ENCODE measurements around the gene ZC3H4. TPM values are rescaled to one million over a fixed set of nuclear protein-coding genes. Genes with fewer than 3 reads are reported as not detected.

Gene ZC3H4
- total and polyA plus RNA-seq, 9 of the 15 experiments (the other 6 are each of a cell fraction or from before 2014, with no cell fraction given): 2.2 to 75.6 (median 18.3) TPM

DNA sequence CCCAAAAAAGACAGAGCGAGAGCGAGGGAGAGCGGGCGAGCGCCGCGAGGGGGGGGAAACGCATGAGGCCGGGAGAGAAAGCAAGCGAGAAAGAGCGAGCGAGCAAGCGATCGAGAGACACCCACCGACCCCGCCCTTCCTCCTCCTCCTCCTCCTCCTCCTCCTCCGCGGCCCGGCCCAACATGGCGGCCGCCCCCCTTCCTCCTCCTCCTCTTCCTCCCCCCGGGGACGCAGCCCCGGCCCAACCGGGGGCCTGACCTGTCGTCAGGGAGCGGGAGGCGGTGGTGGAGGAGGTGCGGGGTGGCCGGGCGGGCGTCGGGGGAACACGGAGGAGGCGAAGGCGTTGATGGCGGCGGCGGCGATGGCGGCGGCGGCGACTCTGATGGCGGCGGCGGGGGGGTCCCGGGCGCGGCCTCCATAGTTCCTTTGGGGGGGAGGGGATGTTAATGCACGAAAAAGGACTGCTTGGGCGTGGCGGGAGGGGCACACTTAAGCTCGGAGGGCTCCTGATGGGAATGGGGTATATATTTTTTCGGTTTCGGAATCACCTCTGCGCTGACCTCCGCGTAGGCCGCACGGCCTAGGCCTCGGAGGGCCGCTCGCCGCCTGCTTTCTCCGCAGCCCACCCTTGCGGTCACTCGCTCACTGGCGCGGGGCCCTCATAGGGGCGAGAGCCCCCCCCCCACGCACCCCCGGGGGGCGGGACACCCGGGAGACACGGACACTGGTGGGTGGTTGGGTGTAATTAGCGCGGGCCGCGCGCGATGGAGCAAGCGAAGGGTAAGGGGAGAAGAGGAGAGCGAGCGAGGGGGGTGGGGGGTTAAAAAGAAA is 1.2 kb downstream of the ZC3H4 start (continued):
- TF ChIP-seq ZNF609 (CRISPR knock-in tag; IDR thresholded peaks at IDR 0.05; ENCODE audit: borderline replicate concordance) (no peak), FIP1L1 (IDR thresholded peaks at IDR 0.05; ENCODE audit: low read depth, low read length, poor library complexity, severe bottlenecking) (peak; percentile 82), RFX1 (IDR thresholded peaks at IDR 0.05) (no peak), CBFB (CRISPR knock-in tag; IDR thresholded peaks at IDR 0.05) (0 out of 2 replicates have a peak, but pooled peaks have one; percentile 39), GTF2E2 (tag; IDR thresholded peaks at IDR 0.05) (peak; percentile 95), GABPB1 (CRISPR knock-in tag; IDR thresholded peaks at IDR 0.05) (peak; percentile 47; the same call in 1 of the 2 replicates), HMGN3 (IDR thresholded peaks at IDR 0.05; ENCODE audit: borderline replicate concordance, extremely low read depth, insufficient read length, low read depth, low read length) (no peak), MYNN (IDR thresholded peaks at IDR 0.05) (0 out of 2 replicates have a peak, but pooled peaks have one; percentile 30), MYNN (CRISPR knock-in tag; IDR thresholded peaks at IDR 0.05) (no peak)
- TF ChIP-seq, protein P1, sequence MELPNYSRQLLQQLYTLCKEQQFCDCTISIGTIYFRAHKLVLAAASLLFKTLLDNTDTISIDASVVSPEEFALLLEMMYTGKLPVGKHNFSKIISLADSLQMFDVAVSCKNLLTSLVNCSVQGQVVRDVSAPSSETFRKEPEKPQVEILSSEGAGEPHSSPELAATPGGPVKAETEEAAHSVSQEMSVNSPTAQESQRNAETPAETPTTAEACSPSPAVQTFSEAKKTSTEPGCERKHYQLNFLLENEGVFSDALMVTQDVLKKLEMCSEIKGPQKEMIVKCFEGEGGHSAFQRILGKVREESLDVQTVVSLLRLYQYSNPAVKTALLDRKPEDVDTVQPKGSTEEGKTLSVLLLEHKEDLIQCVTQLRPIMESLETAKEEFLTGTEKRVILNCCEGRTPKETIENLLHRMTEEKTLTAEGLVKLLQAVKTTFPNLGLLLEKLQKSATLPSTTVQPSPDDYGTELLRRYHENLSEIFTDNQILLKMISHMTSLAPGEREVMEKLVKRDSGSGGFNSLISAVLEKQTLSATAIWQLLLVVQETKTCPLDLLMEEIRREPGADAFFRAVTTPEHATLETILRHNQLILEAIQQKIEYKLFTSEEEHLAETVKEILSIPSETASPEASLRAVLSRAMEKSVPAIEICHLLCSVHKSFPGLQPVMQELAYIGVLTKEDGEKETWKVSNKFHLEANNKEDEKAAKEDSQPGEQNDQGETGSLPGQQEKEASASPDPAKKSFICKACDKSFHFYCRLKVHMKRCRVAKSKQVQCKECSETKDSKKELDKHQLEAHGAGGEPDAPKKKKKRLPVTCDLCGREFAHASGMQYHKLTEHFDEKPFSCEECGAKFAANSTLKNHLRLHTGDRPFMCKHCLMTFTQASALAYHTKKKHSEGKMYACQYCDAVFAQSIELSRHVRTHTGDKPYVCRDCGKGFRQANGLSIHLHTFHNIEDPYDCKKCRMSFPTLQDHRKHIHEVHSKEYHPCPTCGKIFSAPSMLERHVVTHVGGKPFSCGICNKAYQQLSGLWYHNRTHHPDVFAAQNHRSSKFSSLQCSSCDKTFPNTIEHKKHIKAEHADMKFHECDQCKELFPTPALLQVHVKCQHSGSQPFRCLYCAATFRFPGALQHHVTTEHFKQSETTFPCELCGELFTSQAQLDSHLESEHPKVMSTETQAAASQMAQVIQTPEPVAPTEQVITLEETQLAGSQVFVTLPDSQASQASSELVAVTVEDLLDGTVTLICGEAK (IDR thresholded peaks at IDR 0.05): no peak
- TF ChIP-seq, protein P1 (CRISPR knock-in tag; IDR thresholded peaks at IDR 0.05): no peak
